ENCODE measurements around the gene CLDND2. TPM values are rescaled to one million over a fixed set of nuclear protein-coding genes. Genes with fewer than 3 reads are reported as not detected.

CLDND2 gene
- total RNA-seq, 1 donor from 2014 or later = not detected

- peaks cover 9% of the 10 kb centered on the region for H3K4me1 Mint-ChIP-seq (ENCODE audit: unreplicated experiment)
- DNase-seq (ENCODE audit: extremely low spot score, unreplicated experiment) = peak; percentile 99
- H3K27me3 Mint-ChIP-seq (ENCODE audit: unreplicated experiment) = no peaks in the 10 kb centered on the region
- H3K36me3 Mint-ChIP-seq (ENCODE audit: unreplicated experiment) = peaks cover 4% of the 10 kb centered on the region
- H3K27ac Mint-ChIP-seq (ENCODE audit: unreplicated experiment) = peak overlapping the region; percentile 89
- H3K4me3 Mint-ChIP-seq (ENCODE audit: unreplicated experiment) = peak overlapping the region; percentile 87
- TF ChIP-seq CTCF (IDR thresholded peaks at IDR 0.05) = peak; percentile 22
- no peaks in the 10 kb centered on the region for H3K9me3 Mint-ChIP-seq (ENCODE audit: unreplicated experiment)
Observed at GRCh38 chr19:51339687-51340656, 28.8 kb downstream of the CLDND2 start.

- Mint-ChIP-seq H3K36me3 (ENCODE audit: unreplicated experiment) (no peaks in the 10 kb centered on the region), H3K4me1 (ENCODE audit: unreplicated experiment) (peaks cover 9% of the 10 kb centered on the region), H3K4me3 (ENCODE audit: unreplicated experiment) (peak overlapping the region; percentile 87), H3K9me3 (ENCODE audit: unreplicated experiment) (no peaks in the 10 kb centered on the region), H3K27ac (ENCODE audit: unreplicated experiment) (peak overlapping the region; percentile 89), H3K27me3 (ENCODE audit: unreplicated experiment) (no peaks in the 10 kb centered on the region)
- TF ChIP-seq CTCF (IDR thresholded peaks at IDR 0.05) = no peak
- DNase-seq (ENCODE audit: extremely low spot score, unreplicated experiment) = no peak
Observed at GRCh38 chr19:51339313-51339686, 29.5 kb downstream of the CLDND2 start.

GRCh38 chr19:51338563-51339312 lies 30.1 kb downstream of the CLDND2 start:
- peaks cover 9% of the 10 kb centered on the region for H3K4me1 Mint-ChIP-seq (ENCODE audit: unreplicated experiment)
- no peaks in the 10 kb centered on the region for H3K27me3 Mint-ChIP-seq (ENCODE audit: unreplicated experiment)
- H3K9me3 Mint-ChIP-seq (ENCODE audit: unreplicated experiment) = no peaks in the 10 kb centered on the region
- H3K36me3 Mint-ChIP-seq (ENCODE audit: unreplicated experiment) = no peaks in the 10 kb centered on the region
- peak overlapping the region; percentile 89 for H3K27ac Mint-ChIP-seq (ENCODE audit: unreplicated experiment)
- peak; percentile 92 for DNase-seq (ENCODE audit: extremely low spot score, unreplicated experiment)
- peak overlapping the region; percentile 87 for H3K4me3 Mint-ChIP-seq (ENCODE audit: unreplicated experiment)
- peak; percentile 92 for TF ChIP-seq CTCF (IDR thresholded peaks at IDR 0.05)

- DNase-seq (ENCODE audit: extremely low spot score, unreplicated experiment) = no peak
- Mint-ChIP-seq H3K27me3 (ENCODE audit: unreplicated experiment) (no peaks in the 10 kb centered on the region), H3K27ac (ENCODE audit: unreplicated experiment) (no peak overlapping the region), H3K4me1 (ENCODE audit: unreplicated experiment) (peaks cover 9% of the 10 kb centered on the region), H3K36me3 (ENCODE audit: unreplicated experiment) (no peaks in the 10 kb centered on the region), H3K4me3 (ENCODE audit: unreplicated experiment) (peak overlapping the region; percentile 87), H3K9me3 (ENCODE audit: unreplicated experiment) (no peaks in the 10 kb centered on the region)
- no peak for TF ChIP-seq CTCF (IDR thresholded peaks at IDR 0.05)
Observed at GRCh38 chr19:51337861-51338562, 30.8 kb downstream of the CLDND2 start.

Measured in osteocyte (in vitro differentiated cells).